CD14-positive monocyte (primary cell): Measurements from ENCODE around the gene MXD4. TPM values are rescaled to one million over a fixed set of nuclear protein-coding genes. Genes with fewer than 3 reads are reported as not detected.

Experiments used
- DNase-seq, 3 donors: peaks; one replicate each; pipeline ENCODE4 v3.0.0-alpha.2; 2011 to 2022
- H2AFZ ChIP-seq: 2 replicates; pipeline ENCODE4 v1.6.0; 2012; ENCODE audit warnings: mild to moderate bottlenecking, low read depth, low read length, inconsistent platforms; ENCODE audit not compliant: insufficient read depth, poor library complexity, severe bottlenecking
- H3K27ac ChIP-seq, 2 donors: 1 replicate in 1 of 2; 2 replicates in 1 of 2; pipeline ENCODE4 v1.5.1; 2012 to 2013; ENCODE audit warnings: low read length in 2 of 2, control low read depth in 1 of 2, inconsistent platforms in 1 of 2, low read depth in 1 of 2, mild to moderate bottlenecking in 1 of 2
- H3K27me3 ChIP-seq, 2 donors: one replicate each; pipeline versions ENCODE4 v1.6.0 to v1.6.1; 2011 to 2013; ENCODE audit warnings: low read length in 2 of 2; ENCODE audit not compliant: control insufficient read depth in 2 of 2, insufficient read depth in 2 of 2
- H3K36me3 ChIP-seq, 2 donors: replicated peaks in 1 of 2; 1 replicate in 1 of 2; 2 replicates in 1 of 2; pipeline versions ENCODE4 v1.5.1 to v1.6.1; 2012 to 2013; ENCODE audit warnings: low read length in 2 of 2, control low read depth in 1 of 2, inconsistent platforms in 1 of 2, mild to moderate bottlenecking in 1 of 2; ENCODE audit not compliant: insufficient read depth in 2 of 2, control insufficient read depth in 1 of 2
- H3K4me1 ChIP-seq, 2 donors: 1 replicate in 1 of 2; 2 replicates in 1 of 2; pipeline versions ENCODE4 v1.5.1 to v1.6.1; 2012 to 2013; ENCODE audit warnings: low read length in 2 of 2, control low read depth in 1 of 2, inconsistent platforms in 1 of 2, mild to moderate bottlenecking in 1 of 2, moderate library complexity in 1 of 2; ENCODE audit not compliant: insufficient read depth in 2 of 2, control insufficient read depth in 1 of 2
- H3K4me2 ChIP-seq: replicated peaks from 2 replicates; pipeline ENCODE3; 2012; ENCODE audit warnings: low read length, moderate library complexity, mild to moderate bottlenecking; ENCODE audit not compliant: poor library complexity, severe bottlenecking; ENCODE audit errors: extremely low read depth
- H3K4me3 ChIP-seq, 3 experiments: fragments of 200-600 bp in 1 of 3; sonication (generic) in 1 of 3; replicated peaks in 1 of 3; 1 replicate in 2 of 3; 2 replicates in 1 of 3; pipeline ENCODE4 v1.5.1; 2011 to 2013; ENCODE audit warnings: low read length in 3 of 3, mild to moderate bottlenecking in 3 of 3, control low read depth in 2 of 3, low read depth in 2 of 3, inconsistent platforms in 1 of 3, moderate library complexity in 1 of 3
- H3K79me2 ChIP-seq: 2 replicates; pipeline ENCODE4 v1.6.0; 2012; ENCODE audit warnings: mild to moderate bottlenecking, control low read depth, inconsistent platforms, low read length, moderate library complexity; ENCODE audit not compliant: insufficient read depth
- H3K9ac ChIP-seq: 2 replicates; pipeline ENCODE4 v1.6.0; 2017; ENCODE audit warnings: low read length, mild to moderate bottlenecking; ENCODE audit not compliant: insufficient read depth, poor library complexity, severe bottlenecking
- H3K9me3 ChIP-seq, 2 donors: replicated peaks in 1 of 2; 1 replicate in 1 of 2; 2 replicates in 1 of 2; pipeline versions ENCODE4 v1.5.1 to v1.6.1; 2012 to 2013; ENCODE audit warnings: low read length in 2 of 2, control low read depth in 1 of 2; ENCODE audit not compliant: control insufficient read depth in 1 of 2, insufficient read depth in 1 of 2
- H4K20me1 ChIP-seq: 2 replicates; pipeline ENCODE4 v1.6.0; 2012; ENCODE audit warnings: mild to moderate bottlenecking, low read length, control low read depth, moderate library complexity; ENCODE audit not compliant: insufficient read depth
- H3K27ac Mint-ChIP-seq, 7 donors: one replicate each; pipeline ENCODE4 v1.8.0; 2020; ENCODE audit warnings: mild to moderate bottlenecking in 7 of 7, mixed read lengths in 7 of 7, moderate library complexity in 6 of 7, inconsistent platforms in 2 of 7
- H3K27me3 Mint-ChIP-seq, 3 donors: one replicate each; pipeline ENCODE4 v1.8.0; 2021 to 2022; ENCODE audit warnings: low read depth in 3 of 3, mild to moderate bottlenecking in 3 of 3, mixed read lengths in 3 of 3, moderate library complexity in 3 of 3, inconsistent platforms in 1 of 3
- H3K36me3 Mint-ChIP-seq, 2 donors: one replicate each; pipeline ENCODE4 v1.8.0; 2020; ENCODE audit warnings: mixed read lengths in 2 of 2, inconsistent platforms in 1 of 2, mild to moderate bottlenecking in 1 of 2
- H3K4me1 Mint-ChIP-seq: one replicate; pipeline ENCODE4 v1.8.0; 2020; ENCODE audit warnings: mild to moderate bottlenecking, mixed read lengths
- H3K4me3 Mint-ChIP-seq, 2 donors: one replicate each; pipeline ENCODE4 v1.8.0; 2020; ENCODE audit warnings: mild to moderate bottlenecking in 2 of 2, mixed read lengths in 2 of 2, moderate library complexity in 1 of 2
- H3K9me3 Mint-ChIP-seq, 7 donors: one replicate each; pipeline ENCODE4 v1.8.0; 2020 to 2022; ENCODE audit warnings: mixed read lengths in 7 of 7, mild to moderate bottlenecking in 6 of 7, moderate library complexity in 6 of 7, inconsistent platforms in 2 of 7
- CTCF ChIP-seq: fragments of 200-600 bp; IDR thresholded peaks from one replicate; pipeline ENCODE4 v1.8.0; 2022; ENCODE audit warnings: antibody characterized with exemption, mild to moderate bottlenecking
- WGBS: methylation state at CpG from one replicate; pipeline ENCODE4 v1.1.5; 2013; ENCODE audit warnings: missing lambda C conversion rate; ENCODE audit not compliant: insufficient coverage; 5-methylcytosine and 5-hydroxymethylcytosine counted together
- intact Hi-C, 2 donors: fragments of 100-400 bp; cut with micrococcal nuclease; formaldehyde crosslinking; loops; one replicate each; pipeline versions ENCODE4 v1.15.0 to v1.15.1; 2023
- polyA plus RNA-seq, 3 donors: library from polyadenylated mRNA; depleted of rRNA in 1 of 3; unstranded in 2 of 3; stranded (reverse) in 1 of 3; fragments of 300-500 nt in 2 of 3; fragments of >200 nt in 1 of 3; fragmentation: Illumina TruSeq in 2 of 3; gene quantifications; 1 replicate in 2 of 3; 2 replicates in 1 of 3; pipeline ENCODE4 v1.2.3, GENCODE V29; 2012 to 2021

MXD4 gene
- polyA plus RNA-seq, 3 donors = 24.5 to 39.4 (median 35.9) TPM

GRCh38 chr4:2284161-2284933 is 22.4 kb upstream of the MXD4 start:
- no peaks in the 10 kb centered on the region for H3K27me3 ChIP-seq
- H3K27me3 Mint-ChIP-seq = peaks cover 0 to 6% (median 6%) of the 10 kb centered on the region in 3 donors
- H3K27ac Mint-ChIP-seq = peak overlapping the region in 1 of 7 donors; percentile 38
- H3K9me3 ChIP-seq = no peaks in the 10 kb centered on the region
- intact Hi-C loops = no loop called here
- H3K79me2 ChIP-seq = no peaks in the 10 kb centered on the region
- no peaks in the 10 kb centered on the region for H3K36me3 ChIP-seq
- H3K4me1 Mint-ChIP-seq = peaks cover 11% of the 10 kb centered on the region
- no peaks in the 10 kb centered on the region for H3K36me3 Mint-ChIP-seq
- 92% methylated on average over 16 of the region's 23 CpGs for WGBS
- no peak overlapping the region for H3K4me3 Mint-ChIP-seq
- H3K4me3 ChIP-seq = no peak overlapping the region
- no peak overlapping the region for H3K4me2 ChIP-seq
- no peak overlapping the region for H3K9ac ChIP-seq
- peaks cover 0 to 3% (median 0%) of the 10 kb centered on the region in 7 donors for H3K9me3 Mint-ChIP-seq
- H4K20me1 ChIP-seq = no peaks in the 10 kb centered on the region
- H3K4me1 ChIP-seq = no peaks in the 10 kb centered on the region
- TF ChIP-seq CTCF = no peak
- DNase-seq = no peak
- H2AFZ ChIP-seq = no peak overlapping the region
- no peak overlapping the region for H3K27ac ChIP-seq

GRCh38 chr4:2283199-2283711 is 21.3 kb upstream of the MXD4 start:
- Mint-ChIP-seq H3K4me1 (peaks cover 11% of the 10 kb centered on the region), H3K27ac (no peak overlapping the region), H3K9me3 (peaks cover 0 to 3% (median 0%) of the 10 kb centered on the region in 7 donors), H3K4me3 (no peak overlapping the region), H3K36me3 (no peaks in the 10 kb centered on the region), H3K27me3 (peaks cover 0 to 6% (median 6%) of the 10 kb centered on the region in 3 donors)
- H3K4me3 ChIP-seq = no peak overlapping the region
- no peak for DNase-seq
- no peak for TF ChIP-seq CTCF
- intact Hi-C loops = no loop called here
- H2AFZ ChIP-seq = no peak overlapping the region
- no peaks in the 10 kb centered on the region for H3K4me1 ChIP-seq
- H3K9ac ChIP-seq = no peak overlapping the region
- H3K79me2 ChIP-seq = no peaks in the 10 kb centered on the region
- no peaks in the 10 kb centered on the region for H4K20me1 ChIP-seq
- no peak overlapping the region for H3K27ac ChIP-seq
- no peaks in the 10 kb centered on the region for H3K9me3 ChIP-seq
- WGBS = 100% methylated on average over 3 of the region's 3 CpGs
- H3K36me3 ChIP-seq = no peaks in the 10 kb centered on the region
- H3K4me2 ChIP-seq = no peak overlapping the region
- H3K27me3 ChIP-seq = no peaks in the 10 kb centered on the region
